Mesenchymal stem cell (in vitro differentiated cells and primary cell): ENCODE data around the gene CTSF.

Source experiments
- DNase-seq: peaks from one replicate; pipeline ENCODE4 v3.0.0-alpha.2; 2013
- H2AFZ ChIP-seq: one replicate; pipeline ENCODE4 v1.6.1; 2013; ENCODE audit warnings: low read depth, mild to moderate bottlenecking, control low read depth, inconsistent platforms, low read length, moderate library complexity
- H2AK5ac ChIP-seq: 2 replicates; pipeline ENCODE4 v1.6.1; 2013; ENCODE audit warnings: low read length, moderate library complexity, mild to moderate bottlenecking, inconsistent platforms; ENCODE audit not compliant: severe bottlenecking
- H2BK120ac ChIP-seq: one replicate; pipeline ENCODE4 v1.6.1; 2013; ENCODE audit warnings: low read depth, mild to moderate bottlenecking, inconsistent platforms, low read length, moderate library complexity
- H2BK12ac ChIP-seq, 2 experiments: one replicate each; pipeline ENCODE4 v1.6.1; 2013; ENCODE audit warnings: inconsistent platforms in 2 of 2, low read length in 2 of 2, mild to moderate bottlenecking in 2 of 2, moderate library complexity in 2 of 2, control low read depth in 1 of 2
- H2BK15ac ChIP-seq: one replicate; pipeline ENCODE4 v1.6.1; 2013; ENCODE audit warnings: mild to moderate bottlenecking, low read depth, inconsistent platforms; ENCODE audit not compliant: poor library complexity, severe bottlenecking
- H2BK5ac ChIP-seq: 2 replicates; pipeline ENCODE4 v1.6.1; 2013; ENCODE audit warnings: low read depth, mild to moderate bottlenecking, low read length, control low read depth, inconsistent platforms; ENCODE audit not compliant: poor library complexity, severe bottlenecking
- H3K14ac ChIP-seq, 2 experiments: one replicate each; pipeline ENCODE4 v1.6.1; 2013; ENCODE audit warnings: inconsistent platforms in 2 of 2, low read length in 2 of 2, control low read depth in 1 of 2, mild to moderate bottlenecking in 1 of 2, moderate library complexity in 1 of 2
- H3K18ac ChIP-seq, 2 experiments: one replicate each; pipeline ENCODE4 v1.6.1; 2013; ENCODE audit warnings: inconsistent platforms in 2 of 2, low read length in 2 of 2, control low read depth in 1 of 2, low read depth in 1 of 2, mild to moderate bottlenecking in 1 of 2
- H3K23ac ChIP-seq, 2 experiments: one replicate each; pipeline ENCODE4 v1.6.1; 2013; ENCODE audit warnings: inconsistent platforms in 2 of 2, low read length in 2 of 2, mild to moderate bottlenecking in 2 of 2, moderate library complexity in 2 of 2, control low read depth in 1 of 2
- H3K27ac ChIP-seq: 2 replicates; pipeline ENCODE4 v1.5.1; 2013; ENCODE audit warnings: mild to moderate bottlenecking, moderate library complexity, low read length, control low read depth, inconsistent platforms; ENCODE audit not compliant: poor library complexity, severe bottlenecking
- H3K27me3 ChIP-seq, 2 experiments: 2 replicates each; pipeline versions ENCODE4 v1.6.1 to v1.7.0; 2013; ENCODE audit warnings: low read length in 2 of 2, mild to moderate bottlenecking in 2 of 2, moderate library complexity in 2 of 2, control low read depth in 1 of 2, inconsistent platforms in 1 of 2; ENCODE audit not compliant: control insufficient read depth in 1 of 2, insufficient read depth in 1 of 2
- H3K36me3 ChIP-seq, 2 experiments: 2 replicates each; pipeline versions ENCODE4 v1.6.1 to v1.7.0; 2013; ENCODE audit warnings: low read length in 2 of 2, control low read depth in 1 of 2, inconsistent platforms in 1 of 2, low read depth in 1 of 2, mild to moderate bottlenecking in 1 of 2; ENCODE audit not compliant: insufficient read depth in 2 of 2, control insufficient read depth in 1 of 2
- H3K4ac ChIP-seq, 2 experiments: one replicate each; pipeline ENCODE4 v1.6.1; 2013; ENCODE audit warnings: inconsistent platforms in 2 of 2, low read length in 2 of 2, mild to moderate bottlenecking in 2 of 2, moderate library complexity in 2 of 2, control low read depth in 1 of 2, low read depth in 1 of 2
- H3K4me1 ChIP-seq: 2 replicates; pipeline ENCODE4 v1.6.1; 2013; ENCODE audit warnings: low read depth, low read length, control low read depth; ENCODE audit not compliant: control insufficient read depth, insufficient read depth
- H3K4me2 ChIP-seq: 2 replicates; pipeline ENCODE4 v1.6.1; 2013; ENCODE audit warnings: low read length, mild to moderate bottlenecking, inconsistent platforms; ENCODE audit not compliant: poor library complexity, severe bottlenecking
- H3K4me3 ChIP-seq, 2 experiments: 2 replicates each; pipeline versions ENCODE4 v1.5.1 to v1.7.0; 2013; ENCODE audit warnings: low read length in 2 of 2, mild to moderate bottlenecking in 2 of 2, control low read depth in 1 of 2, low read depth in 1 of 2; ENCODE audit not compliant: insufficient read depth in 1 of 2
- H3K79me1 ChIP-seq: replicated peaks from 2 replicates; pipeline ENCODE4 v1.6.1; 2013; ENCODE audit warnings: mild to moderate bottlenecking, control low read depth, low read length, inconsistent platforms; ENCODE audit not compliant: poor library complexity, severe bottlenecking
- H3K9ac ChIP-seq: 2 replicates; pipeline ENCODE4 v1.7.0; 2013; ENCODE audit warnings: mild to moderate bottlenecking, low read length, moderate library complexity
- H3K9me3 ChIP-seq: 2 replicates; pipeline ENCODE4 v1.7.0; 2013; ENCODE audit warnings: mild to moderate bottlenecking, low read length; ENCODE audit not compliant: control insufficient read depth
- H4K8ac ChIP-seq: one replicate; pipeline ENCODE4 v1.6.1; 2013; ENCODE audit warnings: inconsistent platforms, mild to moderate bottlenecking, low read length, moderate library complexity
- H4K91ac ChIP-seq: one replicate; pipeline ENCODE4 v1.6.1; 2013; ENCODE audit warnings: mild to moderate bottlenecking, low read length, inconsistent platforms
- WGBS: methylation state at CpG from one replicate; pipeline ENCODE4 v1.1.7; 2013; ENCODE audit warnings: mixed read lengths; 5-methylcytosine and 5-hydroxymethylcytosine counted together

CTSF gene

DNA sequence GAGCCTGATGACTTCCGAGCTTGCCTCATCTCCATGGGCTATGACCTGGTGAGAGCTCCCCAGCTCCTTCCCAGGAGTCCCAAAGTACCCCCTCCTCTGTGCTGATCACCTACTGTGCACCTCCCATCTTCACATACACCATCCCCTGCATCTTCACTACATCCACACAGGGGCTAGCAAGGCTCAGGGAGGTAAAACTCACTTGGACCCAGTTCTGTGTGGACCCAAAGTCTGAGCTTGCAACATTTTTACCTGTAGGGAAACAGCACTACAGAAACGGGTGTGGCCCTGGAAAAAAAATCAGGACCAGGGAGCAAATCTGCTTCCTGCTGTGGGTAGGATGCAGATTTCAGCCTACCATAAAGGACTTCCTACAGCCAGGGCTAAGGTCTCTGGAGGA lies 6.1 kb downstream of the CTSF start:
- no peak overlapping the region for H3K18ac ChIP-seq
- no peaks in the 10 kb centered on the region for H3K9me3 ChIP-seq
- H3K9ac ChIP-seq: no peak overlapping the region
- H3K27ac ChIP-seq: no peak overlapping the region
- H4K91ac ChIP-seq: no peak overlapping the region
- no peak overlapping the region for H2AK5ac ChIP-seq
- H3K27me3 ChIP-seq: peaks cover 17 to 25% of the 10 kb centered on the region in 2 experiments
- H3K23ac ChIP-seq: no peak overlapping the region
- no peak overlapping the region for H3K4me2 ChIP-seq
- H2BK120ac ChIP-seq: no peak overlapping the region
- H3K79me1 ChIP-seq: no peaks in the 10 kb centered on the region
- H3K14ac ChIP-seq: no peak overlapping the region
- no peak overlapping the region for H2BK5ac ChIP-seq
- no peak overlapping the region for H2AFZ ChIP-seq
- H3K36me3 ChIP-seq: peaks cover 0 to 17% of the 10 kb centered on the region in 2 experiments
- no peak overlapping the region for H2BK15ac ChIP-seq
- WGBS: 83% methylated on average over 2 of the region's 2 CpGs
- H3K4ac ChIP-seq: no peak overlapping the region
- no peak overlapping the region for H2BK12ac ChIP-seq
- H3K4me1 ChIP-seq: no peaks in the 10 kb centered on the region
- no peak overlapping the region for H3K4me3 ChIP-seq
- no peak for DNase-seq
- no peak overlapping the region for H4K8ac ChIP-seq

DNA sequence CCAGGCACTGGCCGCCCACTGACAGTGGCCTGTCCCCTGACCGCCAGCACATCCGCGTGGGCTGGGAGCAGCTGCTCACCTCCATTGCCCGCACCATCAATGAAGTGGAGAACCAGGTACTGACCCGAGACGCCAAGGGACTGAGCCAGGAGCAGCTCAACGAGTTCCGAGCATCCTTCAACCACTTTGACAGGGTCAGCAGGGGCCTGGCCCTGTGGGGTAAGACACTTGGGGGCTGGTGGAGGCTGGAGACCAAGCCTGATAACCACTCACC lies 6.5 kb downstream of the CTSF start:
- no peaks in the 10 kb centered on the region for H3K4me1 ChIP-seq

DNA sequence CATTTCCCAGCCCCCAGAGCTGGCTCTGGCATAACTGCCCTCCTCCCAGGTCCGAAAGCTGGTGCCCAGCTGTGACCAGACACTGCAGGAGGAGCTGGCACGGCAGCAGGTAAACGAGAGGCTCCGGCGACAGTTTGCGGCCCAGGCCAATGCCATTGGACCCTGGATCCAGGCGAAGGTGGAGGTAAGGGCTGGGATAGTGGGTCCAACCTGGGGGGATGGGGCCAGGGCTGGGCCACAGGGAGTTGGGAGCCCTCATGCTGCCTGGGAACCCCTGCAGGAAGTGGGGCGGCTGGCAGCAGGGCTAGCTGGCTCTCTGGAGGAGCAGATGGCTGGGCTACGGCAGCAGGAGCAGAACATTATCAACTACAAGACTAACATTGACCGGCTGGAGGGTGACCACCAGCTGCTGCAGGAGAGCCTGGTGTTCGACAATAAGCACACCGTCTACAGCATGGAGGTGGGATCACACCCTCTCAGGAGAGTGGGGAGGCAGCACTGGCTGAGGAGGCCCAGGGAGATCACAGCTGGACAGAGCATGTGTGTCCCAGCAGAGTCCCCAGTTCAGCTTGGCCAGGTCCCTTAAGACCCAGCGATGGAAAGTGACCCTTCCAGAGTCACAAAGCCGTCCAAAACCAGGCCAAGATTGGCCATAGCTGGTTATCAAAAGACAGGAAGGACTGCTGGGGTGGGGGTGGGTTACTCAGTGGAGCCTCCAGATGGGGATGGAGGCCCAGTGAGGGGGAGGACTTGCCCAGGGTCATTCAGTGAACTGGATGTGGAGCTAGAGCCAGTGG lies 7.0 kb downstream of the CTSF start:
- H2BK12ac ChIP-seq: no peak overlapping the region
- no peaks in the 10 kb centered on the region for H3K9me3 ChIP-seq
- H3K27me3 ChIP-seq: peaks cover 17 to 29% of the 10 kb centered on the region in 2 experiments
- no peak overlapping the region for H2AFZ ChIP-seq
- H4K91ac ChIP-seq: no peak overlapping the region
- no peak overlapping the region for H3K14ac ChIP-seq
- no peaks in the 10 kb centered on the region for H3K4me1 ChIP-seq
- H3K4ac ChIP-seq: no peak overlapping the region
- no peak overlapping the region for H2BK120ac ChIP-seq
- no peak overlapping the region for H3K18ac ChIP-seq
- H3K36me3 ChIP-seq: peaks cover 0 to 16% of the 10 kb centered on the region in 2 experiments
- H3K27ac ChIP-seq: no peak overlapping the region
- H3K4me3 ChIP-seq: no peak overlapping the region
- no peak overlapping the region for H2BK15ac ChIP-seq
- no peak overlapping the region for H2BK5ac ChIP-seq
- 87% methylated on average over 14 of the region's 14 CpGs for WGBS
- no peak for DNase-seq
- no peak overlapping the region for H2AK5ac ChIP-seq
- H4K8ac ChIP-seq: no peak overlapping the region
- H3K9ac ChIP-seq: no peak overlapping the region
- peak overlapping the region in 1 of 2 experiments; percentile 30 for H3K23ac ChIP-seq
- H3K4me2 ChIP-seq: no peak overlapping the region
- no peaks in the 10 kb centered on the region for H3K79me1 ChIP-seq

More for the DNA sequence above, 6.5 kb downstream of the CTSF start:
- DNase-seq: no peak
- no peak overlapping the region for H2BK120ac ChIP-seq
- no peak overlapping the region for H3K4me2 ChIP-seq
- peaks cover 17 to 29% of the 10 kb centered on the region in 2 experiments for H3K27me3 ChIP-seq
- H3K9me3 ChIP-seq: no peaks in the 10 kb centered on the region
- H2AFZ ChIP-seq: no peak overlapping the region
- H2BK15ac ChIP-seq: no peak overlapping the region
- H3K23ac ChIP-seq: no peak overlapping the region
- no peak overlapping the region for H3K4ac ChIP-seq
- H2AK5ac ChIP-seq: no peak overlapping the region
- H2BK12ac ChIP-seq: no peak overlapping the region
- H3K36me3 ChIP-seq: peaks cover 0 to 17% of the 10 kb centered on the region in 2 experiments
- no peak overlapping the region for H3K18ac ChIP-seq
- H4K8ac ChIP-seq: no peak overlapping the region
- H3K4me3 ChIP-seq: no peak overlapping the region
- no peak overlapping the region for H3K27ac ChIP-seq
- H3K14ac ChIP-seq: no peak overlapping the region
- H3K9ac ChIP-seq: no peak overlapping the region
- 90% methylated on average over 9 of the region's 9 CpGs for WGBS
- no peak overlapping the region for H2BK5ac ChIP-seq
- no peak overlapping the region for H4K91ac ChIP-seq
- no peaks in the 10 kb centered on the region for H3K79me1 ChIP-seq

DNA sequence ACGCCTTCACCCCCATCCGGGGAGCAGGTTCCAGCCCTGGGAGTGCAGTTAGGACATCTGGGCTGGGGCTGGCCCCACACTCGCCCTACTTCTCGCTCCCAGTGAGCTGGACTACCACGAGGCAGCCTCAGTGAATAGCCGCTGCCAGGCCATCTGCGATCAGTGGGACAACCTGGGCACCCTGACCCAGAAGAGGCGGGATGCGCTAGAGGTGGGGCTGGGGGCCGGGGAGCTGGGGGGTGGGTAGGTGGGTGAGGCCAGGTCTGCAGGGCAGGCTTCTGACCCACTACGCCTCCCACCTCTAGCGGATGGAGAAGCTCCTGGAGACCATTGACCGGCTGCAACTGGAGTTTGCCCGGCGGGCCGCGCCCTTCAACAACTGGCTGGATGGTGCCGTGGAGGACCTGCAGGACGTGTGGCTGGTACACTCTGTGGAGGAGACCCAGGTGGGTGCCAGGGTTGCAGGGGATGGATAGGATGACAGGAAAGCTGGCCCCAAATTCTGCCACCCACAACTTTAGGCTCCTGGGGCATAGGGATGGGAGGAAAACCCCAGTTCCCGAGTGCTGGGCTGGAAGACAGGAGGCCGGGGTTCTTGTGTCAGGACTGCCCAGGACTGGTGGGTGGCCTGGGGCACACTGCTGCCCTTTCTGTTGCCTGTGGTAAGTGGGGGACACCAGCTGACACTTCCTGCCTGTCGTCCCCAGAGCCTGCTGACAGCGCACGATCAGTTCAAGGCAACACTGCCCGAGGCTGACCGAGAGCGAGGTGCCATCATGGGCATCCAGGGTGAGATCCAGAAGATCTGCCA lies 8.3 kb downstream of the CTSF start:
- no peaks in the 10 kb centered on the region for H3K79me1 ChIP-seq
- peaks cover 0 to 4% of the 10 kb centered on the region in 2 experiments for H3K36me3 ChIP-seq
- H4K91ac ChIP-seq: no peak overlapping the region
- no peak overlapping the region for H2BK120ac ChIP-seq
- no peak overlapping the region for H3K9ac ChIP-seq
- H2BK15ac ChIP-seq: no peak overlapping the region
- no peak overlapping the region for H3K14ac ChIP-seq
- no peak for DNase-seq
- H3K9me3 ChIP-seq: no peaks in the 10 kb centered on the region
- no peak overlapping the region for H2BK12ac ChIP-seq
- no peak overlapping the region for H2AK5ac ChIP-seq
- H3K4me3 ChIP-seq: no peak overlapping the region
- no peak overlapping the region for H3K27ac ChIP-seq
- H3K4me1 ChIP-seq: no peaks in the 10 kb centered on the region
- H2AFZ ChIP-seq: no peak overlapping the region
- H2BK5ac ChIP-seq: no peak overlapping the region
- H3K18ac ChIP-seq: no peak overlapping the region
- H3K27me3 ChIP-seq: peaks cover 17 to 38% of the 10 kb centered on the region in 2 experiments
- no peak overlapping the region for H3K4me2 ChIP-seq
- H4K8ac ChIP-seq: no peak overlapping the region
- H3K23ac ChIP-seq: no peak overlapping the region
- WGBS: 85% methylated on average over 27 of the region's 27 CpGs
- no peak overlapping the region for H3K4ac ChIP-seq
